HG02870 (cell line): Measurements from ENCODE around the gene TMEM214.
"Not testable (repeated sequence)": the region's sequence is repeated elsewhere in the genome, so short reads cannot be mapped to it uniquely, and the experiment has no call there.

ENCODE experiments used
- ATAC-seq: cut with Tn5 transposase; IDR thresholded peaks from one replicate; pipeline ENCODE4 v1.9.1; 2021; ENCODE audit warnings: mild to moderate bottlenecking, moderate library complexity; ENCODE audit not compliant: unreplicated experiment

The TMEM214 gene

DNA sequence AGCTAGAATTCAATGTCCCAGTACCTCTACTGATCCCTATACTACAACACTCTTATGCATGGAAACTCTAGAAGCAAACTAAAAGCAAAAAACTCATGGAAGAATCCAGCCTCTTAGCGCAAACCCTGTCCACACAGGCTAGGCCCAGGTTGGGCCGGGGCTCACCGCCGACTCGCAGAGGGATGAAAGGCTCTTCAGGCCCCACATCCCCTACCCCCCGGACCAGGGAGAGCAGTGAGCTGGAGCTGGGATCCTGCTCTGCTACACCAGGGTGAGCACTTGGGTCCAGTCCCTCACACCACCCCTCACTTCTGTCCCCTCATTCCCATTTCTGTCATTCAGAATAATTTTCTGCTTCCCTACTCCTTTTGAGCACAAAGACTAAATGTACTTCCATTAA is 36.7 kb downstream of the TMEM214 start:
- ATAC-seq, result no peak

DNA sequence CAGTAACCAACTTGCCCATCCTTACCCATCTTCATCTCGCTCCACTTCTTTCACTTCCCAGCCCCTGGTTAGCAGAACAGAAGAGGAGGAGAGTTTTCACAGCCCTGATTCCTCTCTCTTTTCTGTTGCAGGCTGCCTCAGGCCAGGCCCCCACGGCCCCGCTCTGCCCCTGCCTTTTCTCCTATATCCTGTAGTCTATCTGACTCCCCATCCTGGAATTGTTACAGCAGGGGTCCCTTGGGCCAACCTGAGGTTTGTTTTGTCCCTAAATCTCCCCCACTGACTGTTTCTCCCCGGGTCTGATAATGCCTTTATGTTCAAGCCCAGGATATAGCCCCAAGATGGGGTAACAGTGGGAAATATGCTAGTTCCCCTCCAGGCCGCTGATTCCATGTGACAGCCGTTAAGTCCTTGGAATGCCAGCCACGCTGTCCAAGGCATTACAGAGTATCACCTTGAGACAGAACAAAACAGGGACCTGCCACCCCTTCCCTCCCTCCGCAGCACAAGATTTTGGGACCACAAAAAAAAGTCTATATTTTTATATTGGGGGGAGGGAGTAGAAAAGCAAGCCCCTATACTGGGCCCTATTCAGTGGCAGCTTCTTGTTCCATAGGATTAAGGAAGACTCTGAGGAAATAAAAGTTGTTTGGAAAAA is 37.3 kb downstream of the TMEM214 start:
- no peak for ATAC-seq

DNA sequence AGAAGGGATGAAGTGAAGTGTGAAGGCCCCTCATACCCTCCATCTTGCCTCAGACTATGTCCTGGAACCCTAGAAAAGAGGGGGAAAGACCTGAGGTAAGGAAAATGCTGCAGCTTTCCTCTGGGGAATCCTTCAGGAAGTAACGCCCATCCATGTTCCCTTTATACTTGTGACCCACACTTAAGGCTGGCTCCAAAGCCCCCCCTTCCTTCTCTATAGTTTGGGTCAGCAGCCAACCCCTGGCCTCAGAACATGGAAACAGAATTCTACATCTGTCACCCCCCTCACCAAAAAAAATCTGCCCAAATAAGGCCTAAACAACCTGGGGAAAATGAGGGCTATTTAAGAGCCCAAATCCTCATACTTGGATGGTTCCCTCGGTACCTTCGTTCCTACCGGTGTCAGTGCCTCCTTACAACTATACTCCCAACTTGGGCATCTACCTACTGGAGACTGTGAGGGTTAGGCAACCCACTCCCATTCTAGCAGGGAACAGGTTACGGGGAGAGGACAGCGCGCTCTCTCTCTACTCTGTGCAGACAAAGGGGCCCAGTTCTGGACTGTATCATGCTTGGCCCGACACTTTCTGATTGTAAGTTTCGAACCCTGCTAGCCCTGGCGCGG is 38.0 kb downstream of the TMEM214 start:
- no peak for ATAC-seq

DNA sequence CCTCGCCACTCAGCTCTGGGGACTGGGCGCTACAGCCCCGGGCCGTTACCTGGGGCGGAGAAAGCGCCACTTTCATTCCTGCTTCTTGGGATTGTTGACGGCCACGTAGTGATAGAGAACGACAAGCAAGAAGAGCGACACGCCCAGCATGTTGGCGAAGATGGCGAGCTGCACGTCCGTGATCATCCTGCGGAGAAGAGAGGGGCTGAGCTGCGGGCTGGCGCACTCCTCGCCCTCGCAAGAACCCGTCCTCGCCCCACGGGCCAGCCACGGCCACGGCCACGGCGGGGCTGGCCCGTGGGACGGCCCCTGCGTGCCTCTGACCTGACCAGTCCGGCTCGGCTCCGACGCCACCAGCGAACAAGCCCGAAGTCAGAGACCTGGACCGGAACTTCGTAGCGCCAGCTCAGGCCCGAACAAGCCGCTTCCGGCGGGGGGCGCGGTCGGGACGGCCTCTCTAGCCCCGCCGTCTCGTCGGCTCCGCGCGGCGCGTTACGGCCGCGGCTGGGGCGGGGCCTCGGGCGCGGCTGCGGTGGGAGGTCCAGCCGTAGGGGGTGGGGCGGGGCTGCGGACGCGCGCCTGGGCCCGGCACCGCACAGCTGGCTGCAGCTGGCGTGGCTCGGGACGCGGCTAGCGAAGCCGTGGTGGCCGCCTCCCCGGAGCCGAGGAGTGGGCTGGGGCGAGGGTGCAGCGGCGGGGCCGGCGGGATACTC is 38.7 kb downstream of the TMEM214 start, which contains the start of gene OST4:
TSS of gene OST4 (minus strand) at position 378 of the 713 bp plus-strand sequence.
- ATAC-seq, result peak; percentile 81

DNA sequence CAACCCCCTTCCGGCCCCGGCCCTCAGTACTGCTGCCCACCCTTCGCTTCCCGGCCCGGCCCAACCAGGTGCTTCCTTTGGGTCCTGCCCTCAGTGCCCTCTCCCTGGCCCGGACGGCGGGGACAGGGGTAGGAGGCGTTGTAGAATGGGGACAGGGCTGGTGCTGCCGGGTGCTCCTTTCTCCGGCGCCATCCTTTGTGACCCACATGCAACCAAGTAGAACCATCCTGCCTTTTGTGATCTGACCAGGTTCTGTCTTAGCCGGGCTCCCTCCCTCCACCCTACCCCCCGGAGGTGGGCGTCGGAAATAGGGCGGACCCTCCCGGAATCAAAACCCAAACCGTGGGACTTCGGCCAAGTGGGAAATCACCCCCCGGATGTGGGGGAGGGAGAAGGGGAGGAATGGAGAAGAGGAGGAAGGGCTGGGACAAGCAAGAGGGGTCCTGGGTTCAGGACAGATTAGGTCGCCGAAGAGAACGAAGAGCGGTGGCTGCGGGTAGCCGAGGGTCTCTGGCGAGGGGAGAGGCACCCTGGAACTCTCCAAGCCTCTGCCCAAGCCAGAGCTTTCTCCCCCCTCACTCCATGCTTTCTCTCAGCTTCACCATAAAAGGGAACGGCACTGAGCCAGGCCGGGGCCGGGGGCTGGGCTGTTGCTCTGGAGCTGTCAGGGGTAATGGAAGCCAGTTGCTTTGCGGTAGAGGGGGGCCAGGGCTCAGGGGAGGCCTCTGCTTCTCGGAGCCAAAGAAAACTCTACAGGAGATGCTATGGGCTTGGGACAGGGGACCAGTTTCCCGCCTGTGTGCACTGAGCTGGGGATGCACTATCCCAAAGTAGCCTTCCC is 39.4 kb downstream of the TMEM214 start:
- peak; percentile 15 for ATAC-seq

DNA sequence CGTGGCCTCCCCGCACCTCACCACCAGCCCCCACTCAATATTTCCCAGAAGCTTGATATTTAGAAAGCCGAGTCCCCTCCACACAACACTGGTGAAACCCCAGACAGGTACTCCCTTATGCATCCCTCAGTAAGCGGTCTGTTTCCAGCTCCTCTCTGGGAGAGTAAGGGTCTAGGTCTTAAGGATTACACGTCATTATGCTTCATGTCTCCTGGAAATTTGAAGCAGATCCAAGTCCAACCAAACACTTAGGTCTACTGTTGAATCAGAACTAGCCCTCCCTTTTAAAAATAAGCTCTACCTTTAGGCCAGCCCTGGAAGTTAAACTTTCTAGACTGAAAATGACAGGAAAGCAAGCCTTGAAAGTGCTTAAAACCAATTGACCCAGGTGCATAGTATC is 40.2 kb downstream of the TMEM214 start:
- ATAC-seq, result no peak

DNA sequence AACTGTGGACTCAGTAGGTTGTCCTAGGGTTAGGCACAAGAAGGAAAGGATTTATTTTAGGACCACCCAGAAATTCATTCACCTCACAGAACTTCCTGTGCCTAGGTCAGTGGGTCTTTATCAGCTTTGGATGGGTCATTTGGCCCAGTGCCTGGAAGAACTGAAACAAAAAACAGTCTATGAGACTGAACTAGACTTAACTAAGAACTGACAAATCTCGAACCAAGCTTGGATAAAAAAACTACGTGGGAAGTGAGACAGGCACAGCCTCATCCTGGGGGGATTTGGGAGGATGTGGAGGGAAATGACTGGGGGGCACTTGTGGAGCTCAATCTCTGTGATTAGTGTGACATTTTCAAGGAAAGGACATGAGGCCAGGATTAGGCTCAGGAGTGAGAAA is 41.0 kb downstream of the TMEM214 start:
- ATAC-seq, result no peak

DNA sequence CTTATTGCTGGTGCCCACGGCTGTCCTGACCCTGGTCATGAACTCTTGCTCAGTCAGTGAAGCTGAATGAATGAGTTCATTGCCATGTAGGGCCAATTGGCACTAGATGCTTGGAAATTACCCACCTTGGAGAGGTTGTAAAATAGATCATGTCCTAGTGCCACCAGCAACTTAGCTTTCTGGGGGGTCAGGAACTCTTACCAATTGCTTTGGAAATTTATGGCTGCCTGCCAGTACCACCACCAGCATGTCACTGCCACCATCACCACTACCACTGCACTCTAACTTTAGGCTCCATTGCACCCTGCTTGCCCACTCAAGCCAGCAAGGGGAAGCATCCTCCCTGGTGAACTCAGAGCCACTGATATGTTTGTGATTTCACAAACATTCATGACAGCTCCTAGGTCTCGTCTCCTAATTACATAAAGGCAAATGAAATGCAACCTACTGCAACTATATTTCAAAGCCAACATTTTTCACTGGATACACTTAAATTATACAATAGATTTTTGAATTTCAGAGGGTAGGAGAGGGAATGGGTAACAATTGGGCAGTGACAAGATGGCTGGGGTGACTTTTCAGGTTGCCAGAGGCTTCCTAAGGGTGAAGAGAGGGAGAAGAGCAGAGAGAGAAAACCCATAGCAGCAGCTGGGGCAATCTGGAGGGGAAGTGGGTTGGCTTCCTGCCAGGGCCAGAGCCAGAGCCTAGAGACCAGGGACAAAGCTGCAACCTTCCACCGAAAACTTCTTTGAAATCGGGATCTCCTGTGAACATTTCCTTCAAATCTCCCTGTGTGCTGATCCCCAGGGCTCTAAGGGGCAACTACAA is 42.2 kb downstream of the TMEM214 start:
- no peak for ATAC-seq

DNA sequence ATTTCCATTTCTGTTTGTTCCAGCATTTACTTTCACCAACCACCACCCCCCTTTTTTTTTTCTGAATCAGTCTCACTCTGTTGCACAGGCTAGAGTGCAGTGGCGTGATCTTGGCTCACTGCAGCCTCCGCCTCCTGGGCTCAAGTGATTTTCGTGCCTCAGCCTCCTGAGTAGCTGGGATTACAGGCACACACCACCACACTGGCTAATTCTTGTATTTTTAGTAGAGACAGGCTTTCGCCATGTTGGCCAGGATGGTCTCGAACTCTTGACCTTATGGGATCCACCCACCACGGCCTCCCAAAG is 42.8 kb downstream of the TMEM214 start:
- not testable (repeated sequence) for ATAC-seq

DNA sequence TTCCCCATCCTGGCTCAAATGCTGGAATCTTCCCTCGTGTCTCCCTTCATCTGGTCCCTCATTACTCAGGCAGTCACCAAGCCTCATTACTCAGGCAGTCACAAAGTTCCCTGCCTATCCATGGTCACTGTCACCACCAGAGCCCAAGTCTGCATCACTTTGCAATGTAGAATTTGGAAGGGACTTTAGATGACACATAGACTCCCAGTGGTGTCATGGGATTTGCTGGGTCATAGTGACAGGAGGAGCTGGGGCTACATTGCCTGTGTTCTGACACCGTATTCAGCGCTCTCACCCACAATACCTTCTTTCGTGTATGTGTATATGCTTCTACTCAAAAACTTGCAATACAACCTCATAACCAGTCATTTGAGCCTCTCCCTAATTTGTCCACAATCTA is 43.6 kb downstream of the TMEM214 start:
- no peak for ATAC-seq

DNA sequence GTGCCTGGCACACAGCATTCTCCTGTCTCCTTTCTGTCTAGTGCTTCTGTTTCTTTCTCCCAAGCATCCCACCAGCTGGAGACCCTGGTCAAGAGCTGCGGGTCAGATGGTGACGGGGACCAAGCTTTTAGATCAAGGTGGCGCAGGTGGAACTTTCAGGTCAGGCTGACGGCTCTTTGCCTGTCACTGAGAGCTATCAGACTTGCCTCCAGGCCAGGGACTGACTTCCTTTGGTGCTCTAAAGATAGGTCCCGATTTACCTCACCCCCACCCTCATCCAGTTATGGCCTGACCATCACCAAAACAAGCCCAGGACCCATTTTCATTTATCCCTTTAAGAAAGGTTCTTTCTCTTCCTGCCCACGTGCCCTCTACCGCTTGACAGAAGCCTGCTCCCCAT is 44.5 kb downstream of the TMEM214 start:
- no peak for ATAC-seq

DNA sequence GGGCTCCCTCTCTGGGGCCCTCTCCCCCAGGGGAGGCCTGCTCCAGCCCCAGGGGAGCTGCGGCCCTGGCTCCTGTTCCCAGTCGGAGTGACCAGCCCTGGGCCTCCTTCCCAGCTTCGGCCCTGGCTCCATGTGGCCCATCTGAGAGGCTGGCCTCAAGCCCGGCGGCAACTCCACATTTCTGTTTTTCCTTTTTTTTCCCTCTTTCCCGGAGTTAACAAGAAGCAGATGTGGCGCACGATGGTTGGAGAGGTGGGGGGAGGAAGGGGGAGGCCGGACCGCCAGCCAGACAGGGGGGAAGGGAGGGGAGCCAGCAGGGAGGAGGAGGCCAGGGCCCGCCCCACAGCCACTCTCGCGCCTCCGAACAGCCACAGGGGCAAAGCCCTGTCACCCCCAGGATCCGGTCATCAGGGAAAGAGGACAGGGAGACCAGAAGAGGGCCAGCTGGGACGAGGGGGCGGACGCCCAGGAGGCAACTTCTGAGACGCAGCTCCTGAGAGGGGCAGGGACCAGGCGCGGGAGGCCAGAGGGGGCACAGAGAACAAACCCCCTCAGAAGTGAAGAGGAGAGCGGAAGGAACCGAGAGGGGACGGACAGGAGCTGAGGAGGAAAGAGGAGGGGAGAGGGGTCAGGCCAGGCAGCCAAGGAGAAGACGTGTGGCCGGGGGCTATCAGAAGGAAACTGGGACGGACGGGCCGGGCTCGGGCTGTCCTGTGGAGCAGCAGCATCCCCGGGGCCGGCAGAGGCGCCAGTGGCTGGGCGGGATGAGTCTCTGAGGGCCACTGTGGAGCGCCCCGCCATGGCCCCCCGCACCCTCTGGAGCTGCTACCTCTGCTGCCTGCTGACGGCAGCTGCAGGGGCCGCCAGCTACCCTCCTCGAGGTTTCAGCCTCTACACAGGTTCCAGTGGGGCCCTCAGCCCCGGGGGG is 45.8 kb downstream of the TMEM214 start, which contains the start of gene EMILIN1:
TSS of gene EMILIN1 (plus strand) at position 349 of the 928 bp plus-strand sequence. CDS start at position 800, 451 bp downstream.
- no peak for ATAC-seq

DNA sequence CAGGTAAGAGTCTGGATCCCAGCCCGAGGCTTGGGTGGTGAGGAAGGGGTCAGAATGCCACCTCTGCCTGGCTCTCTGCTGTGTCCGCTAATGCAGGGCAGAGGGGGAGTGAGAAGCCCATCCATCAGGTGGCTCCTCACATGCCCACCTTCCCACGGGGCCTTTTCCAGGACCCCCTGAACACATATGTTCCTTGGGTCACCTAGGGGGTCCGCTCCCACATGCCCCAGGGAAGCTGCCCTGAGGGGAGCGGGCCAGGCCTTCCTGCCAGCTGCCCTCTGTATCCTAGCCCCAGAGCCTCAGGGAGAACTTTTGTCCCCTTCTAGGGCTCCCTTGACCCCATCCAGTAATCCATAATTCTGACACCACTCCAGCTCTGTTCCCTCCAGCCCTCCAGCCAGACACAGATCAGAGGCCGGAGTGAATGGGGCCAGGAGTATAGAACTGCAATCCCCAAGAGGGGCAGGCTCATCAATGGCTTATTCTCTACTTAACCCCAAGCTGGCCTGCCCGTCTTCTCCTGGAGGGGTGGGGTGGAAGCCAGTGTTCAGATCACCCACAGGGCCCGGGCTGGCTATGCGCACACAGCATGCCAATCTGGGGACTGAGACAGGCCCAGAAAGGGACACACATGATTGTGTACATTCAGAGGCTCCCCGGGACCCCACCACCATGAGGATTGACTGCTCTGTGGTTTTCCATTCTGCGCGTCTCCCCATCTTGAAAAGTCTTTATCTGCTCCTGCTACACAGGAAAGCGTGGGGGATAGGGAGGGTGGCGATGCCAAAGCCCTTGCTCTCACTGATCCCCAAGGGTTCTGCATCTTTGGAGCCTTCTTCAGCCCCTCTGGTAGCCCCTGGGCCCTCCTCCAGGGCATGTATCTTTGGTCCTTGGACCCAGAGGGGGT is 46.7 kb downstream of the TMEM214 start:
- no peak for ATAC-seq

DNA sequence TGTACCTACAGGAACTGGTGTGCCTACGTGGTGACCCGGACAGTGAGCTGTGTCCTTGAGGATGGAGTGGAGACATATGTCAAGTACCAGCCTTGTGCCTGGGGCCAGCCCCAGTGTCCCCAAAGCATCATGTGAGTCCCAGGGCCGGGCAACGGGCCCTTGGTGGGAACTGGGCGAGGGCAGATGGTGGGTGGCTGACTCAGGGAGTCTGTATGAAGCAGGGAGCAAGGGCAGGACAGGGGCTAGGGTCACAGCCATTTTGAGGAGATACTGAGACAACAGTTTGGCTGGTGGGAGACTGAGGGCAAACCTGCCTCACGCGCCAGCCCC is 47.3 kb downstream of the TMEM214 start:
- ATAC-seq, result no peak

DNA sequence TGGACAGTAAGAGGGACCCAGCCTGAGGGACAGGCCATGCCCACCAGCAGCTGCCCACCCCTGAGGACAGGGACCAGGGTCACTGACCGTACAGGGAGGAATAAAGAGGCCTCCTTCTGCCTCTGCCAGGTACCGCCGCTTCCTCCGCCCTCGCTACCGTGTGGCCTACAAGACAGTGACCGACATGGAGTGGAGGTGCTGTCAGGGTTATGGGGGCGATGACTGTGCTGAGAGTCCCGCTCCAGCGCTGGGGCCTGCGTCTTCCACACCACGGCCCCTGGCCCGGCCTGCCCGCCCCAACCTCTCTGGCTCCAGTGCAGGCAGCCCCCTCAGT is 47.8 kb downstream of the TMEM214 start:
- no peak for ATAC-seq

DNA sequence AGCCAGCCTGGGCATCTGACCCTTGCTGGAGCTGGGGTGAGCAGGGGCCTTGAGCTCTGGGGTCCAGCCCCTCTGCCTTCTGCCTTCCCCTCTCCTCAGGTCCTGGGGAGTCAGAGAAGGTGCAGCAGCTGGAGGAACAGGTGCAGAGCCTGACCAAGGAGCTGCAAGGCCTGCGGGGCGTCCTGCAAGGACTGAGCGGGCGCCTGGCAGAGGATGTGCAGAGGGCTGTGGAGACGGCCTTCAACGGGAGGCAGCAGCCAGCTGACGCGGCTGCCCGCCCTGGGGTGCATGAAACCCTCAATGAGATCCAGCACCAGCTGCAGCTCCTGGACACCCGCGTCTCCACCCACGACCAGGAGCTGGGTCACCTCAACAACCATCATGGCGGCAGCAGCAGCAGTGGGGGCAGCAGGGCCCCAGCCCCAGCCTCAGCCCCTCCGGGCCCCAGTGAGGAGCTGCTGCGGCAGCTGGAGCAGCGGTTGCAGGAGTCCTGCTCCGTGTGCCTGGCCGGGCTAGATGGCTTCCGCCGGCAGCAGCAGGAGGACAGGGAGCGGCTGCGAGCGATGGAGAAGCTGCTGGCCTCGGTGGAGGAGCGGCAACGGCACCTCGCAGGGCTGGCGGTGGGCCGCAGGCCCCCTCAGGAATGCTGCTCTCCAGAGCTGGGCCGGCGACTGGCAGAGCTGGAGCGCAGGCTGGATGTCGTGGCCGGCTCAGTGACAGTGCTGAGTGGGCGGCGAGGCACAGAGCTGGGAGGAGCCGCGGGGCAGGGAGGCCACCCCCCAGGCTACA is 49.4 kb downstream of the TMEM214 start:
- ATAC-seq, result no peak

DNA sequence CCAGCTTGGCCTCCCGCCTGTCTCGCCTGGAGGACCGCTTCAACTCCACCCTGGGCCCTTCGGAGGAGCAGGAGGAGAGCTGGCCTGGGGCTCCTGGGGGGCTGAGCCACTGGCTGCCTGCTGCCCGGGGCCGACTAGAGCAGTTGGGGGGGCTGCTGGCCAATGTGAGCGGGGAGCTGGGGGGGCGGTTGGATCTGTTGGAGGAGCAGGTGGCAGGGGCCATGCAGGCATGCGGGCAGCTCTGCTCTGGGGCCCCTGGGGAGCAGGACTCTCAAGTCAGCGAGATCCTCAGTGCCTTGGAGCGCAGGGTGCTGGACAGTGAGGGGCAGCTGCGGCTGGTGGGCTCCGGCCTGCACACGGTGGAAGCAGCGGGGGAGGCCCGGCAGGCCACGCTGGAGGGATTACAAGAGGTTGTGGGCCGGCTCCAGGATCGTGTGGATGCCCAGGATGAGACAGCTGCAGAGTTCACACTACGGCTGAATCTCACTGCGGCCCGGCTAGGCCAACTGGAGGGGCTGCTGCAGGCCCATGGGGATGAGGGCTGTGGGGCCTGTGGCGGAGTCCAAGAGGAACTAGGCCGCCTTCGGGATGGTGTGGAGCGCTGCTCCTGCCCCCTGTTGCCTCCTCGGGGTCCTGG is 50.1 kb downstream of the TMEM214 start:
- ATAC-seq, result no peak
